WTC11 (cell line): Measurements from ENCODE around the gene CPD. TPM values are rescaled to one million over a fixed set of nuclear protein-coding genes. Genes with fewer than 3 reads are reported as not detected.

Experiments used
- ATAC-seq: fragments of 200-7000 bp; cut with Tn5 transposase; 2 replicates; pipeline ENCODE4 v1.10.0; 2021; ENCODE audit warnings: mild to moderate bottlenecking, moderate library complexity
- CTCF ChIA-PET: fragments of 300-600 bp; sonication (Branson Sonifier 250); formaldehyde crosslinking; loops from one replicate; lab custom pipeline; 2021; ENCODE audit warnings: antibody characterized with exemption; lab: Charles Lee
- POLR2A ChIA-PET: fragments of 350-600 bp; sonication (Branson Sonifier 250); formaldehyde crosslinking; loops from one replicate; lab custom pipeline; 2021; ENCODE audit warnings: antibody characterized with exemption; lab: Charles Lee
- DNase-seq: peaks from one replicate; pipeline ENCODE4 v3.0.0; 2021; ENCODE audit warnings: low spot score
- H3K27ac Mint-ChIP-seq: 2 replicates; pipeline ENCODE4 v1.8.0; 2021; ENCODE audit warnings: mixed read lengths
- H3K27me3 Mint-ChIP-seq: 2 replicates; pipeline ENCODE4 v1.8.0; 2021; ENCODE audit warnings: low read depth, mild to moderate bottlenecking, moderate library complexity, mixed read lengths
- H3K36me3 Mint-ChIP-seq: 2 replicates; pipeline ENCODE4 v1.8.0; 2021; ENCODE audit warnings: mixed read lengths
- H3K4me1 Mint-ChIP-seq: 2 replicates; pipeline ENCODE4 v1.8.0; 2022; ENCODE audit warnings: mixed read lengths
- H3K4me3 Mint-ChIP-seq: 2 replicates; pipeline ENCODE4 v1.8.0; 2021; ENCODE audit warnings: mild to moderate bottlenecking, moderate library complexity, mixed read lengths
- H3K9me3 Mint-ChIP-seq: 2 replicates; pipeline ENCODE4 v1.8.0; 2021; ENCODE audit warnings: mixed read lengths
- CREB1 ChIP-seq: sonication (generic); formaldehyde crosslinking; IDR thresholded peaks from 2 replicates; pipeline ENCODE4 v1.8.0; 2023; ENCODE audit warnings: mild to moderate bottlenecking, missing genetic modification reagents
- IRF2 ChIP-seq: sonication (generic); formaldehyde crosslinking; IDR thresholded peaks from 2 replicates; pipeline ENCODE4 v1.8.0; 2022; ENCODE audit warnings: low read depth, missing genetic modification reagents, borderline replicate concordance
- KAT7 ChIP-seq: sonication (generic); formaldehyde crosslinking; IDR thresholded peaks from 2 replicates; pipeline ENCODE4 v1.8.1; 2023; ENCODE audit warnings: missing genetic modification reagents, mild to moderate bottlenecking, borderline replicate concordance
- MYBL2 ChIP-seq: sonication (generic); formaldehyde crosslinking; IDR thresholded peaks from 2 replicates; pipeline ENCODE4 v1.8.1; 2023; ENCODE audit warnings: mild to moderate bottlenecking, moderate library complexity, missing genetic modification reagents
- PRRX2 ChIP-seq: fragments of 250-450 bp; sonication (Bioruptor Pico); IDR thresholded peaks from 2 replicates; pipeline ENCODE4 v1.8.0; 2021; ENCODE audit warnings: mild to moderate bottlenecking
- SP1 ChIP-seq: sonication (generic); formaldehyde crosslinking; conservative IDR thresholded peaks from 2 replicates; pipeline ENCODE4 v1.8.1; 2022; ENCODE audit warnings: missing genetic modification reagents
- TCF7 ChIP-seq: sonication (generic); formaldehyde crosslinking; IDR thresholded peaks from 2 replicates; pipeline ENCODE4 v1.8.0; 2022; ENCODE audit warnings: mild to moderate bottlenecking, low read depth, missing genetic modification reagents, moderate library complexity
- ZNF121 ChIP-seq: sonication (generic); formaldehyde crosslinking; IDR thresholded peaks from 2 replicates; pipeline ENCODE4 v1.8.0; 2023; ENCODE audit warnings: missing genetic modification reagents
- ZNF138 ChIP-seq: sonication (generic); formaldehyde crosslinking; conservative IDR thresholded peaks from 2 replicates; pipeline ENCODE4 v1.8.1; 2022; ENCODE audit warnings: mild to moderate bottlenecking, moderate library complexity, missing genetic modification reagents
- ZNF416 ChIP-seq: fragments of 250-450 bp; sonication (Bioruptor Pico); IDR thresholded peaks from 2 replicates; pipeline ENCODE4 v1.9.0; 2021; ENCODE audit warnings: mild to moderate bottlenecking, inconsistent platforms
- total RNA-seq: library from RNA; stranded (reverse); gene quantifications from 3 replicates; pipeline ENCODE4 v1.2.3, GENCODE V29; 2021
- TF ChIP-seq, protein P1 (sequence below): sonication (generic); formaldehyde crosslinking; IDR thresholded peaks from 2 replicates; pipeline ENCODE4 v1.8.1; 2023; ENCODE audit warnings: mild to moderate bottlenecking, moderate library complexity, missing genetic modification reagents
- TF ChIP-seq, protein P2 (sequence below): fragments of 250-450 bp; sonication (Bioruptor Pico); IDR thresholded peaks from 2 replicates; pipeline ENCODE4 v1.9.0; 2021; ENCODE audit warnings: mild to moderate bottlenecking
- TF ChIP-seq, protein P3 (sequence below): sonication (generic); formaldehyde crosslinking; IDR thresholded peaks from 2 replicates; pipeline ENCODE4 v1.8.0; 2022; ENCODE audit warnings: missing genetic modification reagents
- TF ChIP-seq, protein P4 (sequence below): fragments of 200-600 bp; IDR thresholded peaks from 2 replicates; pipeline ENCODE4 v1.8.0; 2022; ENCODE audit warnings: antibody characterized with exemption
- TF ChIP-seq, protein P5 (sequence below): fragments of 250-450 bp; sonication (Bioruptor Pico); IDR thresholded peaks from 2 replicates; pipeline ENCODE4 v2.1.2; 2022; ENCODE audit warnings: mild to moderate bottlenecking, moderate library complexity
- TF ChIP-seq, protein P6 (sequence below): sonication (generic); formaldehyde crosslinking; IDR thresholded peaks from 2 replicates; pipeline ENCODE4 v1.8.1; 2023; ENCODE audit warnings: mild to moderate bottlenecking, missing genetic modification reagents
- TF ChIP-seq, protein P7 (sequence below): sonication (generic); formaldehyde crosslinking; IDR thresholded peaks from 2 replicates; pipeline ENCODE4 v1.8.1; 2023; ENCODE audit warnings: mild to moderate bottlenecking, missing genetic modification reagents, moderate library complexity

CPD gene
- total RNA-seq, 1 experiment from 2014 or later, result 36.1 TPM

DNA sequence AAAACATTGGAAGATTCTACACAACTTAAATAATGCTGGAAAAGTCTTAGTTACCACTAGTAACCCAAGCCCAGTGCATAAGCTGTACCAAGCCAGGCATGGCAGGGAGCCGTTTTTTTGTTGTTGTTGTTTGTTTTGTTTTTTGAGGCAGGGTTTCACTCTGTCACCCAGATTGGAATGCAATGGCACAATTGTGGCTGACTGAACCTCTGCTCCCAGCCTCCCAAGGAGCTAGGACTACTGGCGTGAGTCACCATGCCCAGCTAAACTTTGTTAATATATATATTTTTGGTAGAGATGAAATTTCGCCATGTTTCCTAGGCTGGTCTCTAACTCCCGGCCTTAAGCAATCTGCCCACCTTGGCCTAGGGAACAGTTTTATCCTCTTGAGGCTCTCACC lies 44.3 kb upstream of the CPD start:
- TF ChIP-seq MYBL2 (no peak), CREB1 (CRISPR knock-in tag) (no peak), ZNF121 (CRISPR knock-in tag) (no peak), PRRX2 (no peak), IRF2 (CRISPR knock-in tag) (no peak), SP1 (CRISPR knock-in tag) (no peak), ZNF416 (CRISPR knock-in tag) (no peak), KAT7 (CRISPR knock-in tag) (no peak)
- TF ChIP-seq, protein P1, sequence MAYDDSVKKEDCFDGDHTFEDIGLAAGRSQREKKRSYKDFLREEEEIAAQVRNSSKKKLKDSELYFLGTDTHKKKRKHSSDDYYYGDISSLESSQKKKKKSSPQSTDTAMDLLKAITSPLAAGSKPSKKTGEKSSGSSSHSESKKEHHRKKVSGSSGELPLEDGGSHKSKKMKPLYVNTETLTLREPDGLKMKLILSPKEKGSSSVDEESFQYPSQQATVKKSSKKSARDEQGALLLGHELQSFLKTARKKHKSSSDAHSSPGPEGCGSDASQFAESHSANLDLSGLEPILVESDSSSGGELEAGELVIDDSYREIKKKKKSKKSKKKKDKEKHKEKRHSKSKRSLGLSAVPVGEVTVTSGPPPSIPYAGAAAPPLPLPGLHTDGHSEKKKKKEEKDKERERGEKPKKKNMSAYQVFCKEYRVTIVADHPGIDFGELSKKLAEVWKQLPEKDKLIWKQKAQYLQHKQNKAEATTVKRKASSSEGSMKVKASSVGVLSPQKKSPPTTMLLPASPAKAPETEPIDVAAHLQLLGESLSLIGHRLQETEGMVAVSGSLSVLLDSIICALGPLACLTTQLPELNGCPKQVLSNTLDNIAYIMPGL (CRISPR knock-in tag), result no peak
- TF ChIP-seq, protein P2, sequence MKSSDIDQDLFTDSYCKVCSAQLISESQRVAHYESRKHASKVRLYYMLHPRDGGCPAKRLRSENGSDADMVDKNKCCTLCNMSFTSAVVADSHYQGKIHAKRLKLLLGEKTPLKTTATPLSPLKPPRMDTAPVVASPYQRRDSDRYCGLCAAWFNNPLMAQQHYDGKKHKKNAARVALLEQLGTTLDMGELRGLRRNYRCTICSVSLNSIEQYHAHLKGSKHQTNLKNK (CRISPR knock-in tag), result no peak
- TF ChIP-seq, protein P3, sequence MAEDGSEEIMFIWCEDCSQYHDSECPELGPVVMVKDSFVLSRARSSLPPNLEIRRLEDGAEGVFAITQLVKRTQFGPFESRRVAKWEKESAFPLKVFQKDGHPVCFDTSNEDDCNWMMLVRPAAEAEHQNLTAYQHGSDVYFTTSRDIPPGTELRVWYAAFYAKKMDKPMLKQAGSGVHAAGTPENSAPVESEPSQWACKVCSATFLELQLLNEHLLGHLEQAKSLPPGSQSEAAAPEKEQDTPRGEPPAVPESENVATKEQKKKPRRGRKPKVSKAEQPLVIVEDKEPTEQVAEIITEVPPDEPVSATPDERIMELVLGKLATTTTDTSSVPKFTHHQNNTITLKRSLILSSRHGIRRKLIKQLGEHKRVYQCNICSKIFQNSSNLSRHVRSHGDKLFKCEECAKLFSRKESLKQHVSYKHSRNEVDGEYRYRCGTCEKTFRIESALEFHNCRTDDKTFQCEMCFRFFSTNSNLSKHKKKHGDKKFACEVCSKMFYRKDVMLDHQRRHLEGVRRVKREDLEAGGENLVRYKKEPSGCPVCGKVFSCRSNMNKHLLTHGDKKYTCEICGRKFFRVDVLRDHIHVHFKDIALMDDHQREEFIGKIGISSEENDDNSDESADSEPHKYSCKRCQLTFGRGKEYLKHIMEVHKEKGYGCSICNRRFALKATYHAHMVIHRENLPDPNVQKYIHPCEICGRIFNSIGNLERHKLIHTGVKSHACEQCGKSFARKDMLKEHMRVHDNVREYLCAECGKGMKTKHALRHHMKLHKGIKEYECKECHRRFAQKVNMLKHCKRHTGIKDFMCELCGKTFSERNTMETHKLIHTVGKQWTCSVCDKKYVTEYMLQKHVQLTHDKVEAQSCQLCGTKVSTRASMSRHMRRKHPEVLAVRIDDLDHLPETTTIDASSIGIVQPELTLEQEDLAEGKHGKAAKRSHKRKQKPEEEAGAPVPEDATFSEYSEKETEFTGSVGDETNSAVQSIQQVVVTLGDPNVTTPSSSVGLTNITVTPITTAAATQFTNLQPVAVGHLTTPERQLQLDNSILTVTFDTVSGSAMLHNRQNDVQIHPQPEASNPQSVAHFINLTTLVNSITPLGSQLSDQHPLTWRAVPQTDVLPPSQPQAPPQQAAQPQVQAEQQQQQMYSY, result no peak
- POLR2A ChIA-PET, result no interaction called here
- DNase-seq (no peak), ATAC-seq (no peak)
- H3K9me3 Mint-ChIP-seq, result peaks cover 10% of the 10 kb centered on the region
- H3K27ac Mint-ChIP-seq, result no peak overlapping the region
- H3K27me3 Mint-ChIP-seq, result peaks cover 25% of the 10 kb centered on the region
- CTCF ChIA-PET, result interaction anchor here (0.8 to 4.2 kb wide), 4 partner anchors 96 to 229 kb away, joined by 3 to 29 read pairs (median 3); partner anchors contain the start of gene GOSR1
- H3K36me3 Mint-ChIP-seq, result no peaks in the 10 kb centered on the region
- H3K4me3 Mint-ChIP-seq, result no peak overlapping the region
- no peaks in the 10 kb centered on the region for H3K4me1 Mint-ChIP-seq

DNA sequence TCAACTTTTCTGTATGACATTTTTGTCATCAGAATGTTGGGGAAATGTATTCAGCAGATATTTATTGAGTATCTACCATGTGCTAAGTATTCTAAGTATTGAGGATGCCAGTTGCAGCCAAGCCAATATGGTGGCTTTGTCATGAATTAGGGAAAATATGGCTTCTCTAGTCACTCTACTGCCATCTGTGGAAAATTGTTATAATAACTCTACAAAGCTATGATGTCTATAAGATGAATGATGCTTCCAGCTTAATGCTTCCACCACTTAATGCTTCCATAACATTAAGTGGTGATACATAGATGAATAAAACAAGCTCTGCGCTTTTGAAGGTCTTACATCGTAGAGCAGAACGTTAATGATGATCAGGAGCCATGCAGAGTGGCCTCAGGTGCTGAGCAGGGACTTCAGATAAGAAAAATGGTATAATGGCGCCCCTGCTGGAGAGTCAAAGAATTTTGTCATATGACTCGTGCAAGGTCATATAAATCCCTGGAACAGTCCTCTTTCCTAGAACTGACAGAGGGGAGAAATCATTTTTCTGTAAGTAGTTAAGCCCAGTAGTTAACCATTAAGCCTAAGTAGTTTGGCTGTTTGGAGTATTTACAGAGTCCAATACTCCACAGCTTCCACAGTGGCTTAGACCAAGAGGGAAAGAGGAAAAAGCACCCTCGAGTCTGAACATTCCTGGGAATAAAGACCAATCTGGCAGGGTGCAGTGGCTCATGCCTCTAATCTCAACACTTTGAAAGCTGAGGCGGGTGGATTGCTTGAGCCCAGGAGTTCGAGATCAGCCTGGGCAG lies 42.2 kb upstream of the CPD start:
- H3K27ac Mint-ChIP-seq, result no peak overlapping the region
- POLR2A ChIA-PET, result no interaction called here
- no peaks in the 10 kb centered on the region for H3K36me3 Mint-ChIP-seq
- peak; percentile 62 for DNase-seq
- CTCF ChIA-PET, result interaction anchor here (0.6 to 4.2 kb wide), 20 partner anchors 9 to 406 kb away, joined by 3 to 29 read pairs (median 4); partner anchors contain the start of genes BLMH and SSH2
- H3K27me3 Mint-ChIP-seq, result peaks cover 35% of the 10 kb centered on the region
- peaks cover 14% of the 10 kb centered on the region for H3K4me1 Mint-ChIP-seq
- TF ChIP-seq TCF7 (CRISPR knock-in tag) (no peak), MYBL2 (no peak), ZNF138 (CRISPR knock-in tag) (no peak)
- TF ChIP-seq, protein P4, sequence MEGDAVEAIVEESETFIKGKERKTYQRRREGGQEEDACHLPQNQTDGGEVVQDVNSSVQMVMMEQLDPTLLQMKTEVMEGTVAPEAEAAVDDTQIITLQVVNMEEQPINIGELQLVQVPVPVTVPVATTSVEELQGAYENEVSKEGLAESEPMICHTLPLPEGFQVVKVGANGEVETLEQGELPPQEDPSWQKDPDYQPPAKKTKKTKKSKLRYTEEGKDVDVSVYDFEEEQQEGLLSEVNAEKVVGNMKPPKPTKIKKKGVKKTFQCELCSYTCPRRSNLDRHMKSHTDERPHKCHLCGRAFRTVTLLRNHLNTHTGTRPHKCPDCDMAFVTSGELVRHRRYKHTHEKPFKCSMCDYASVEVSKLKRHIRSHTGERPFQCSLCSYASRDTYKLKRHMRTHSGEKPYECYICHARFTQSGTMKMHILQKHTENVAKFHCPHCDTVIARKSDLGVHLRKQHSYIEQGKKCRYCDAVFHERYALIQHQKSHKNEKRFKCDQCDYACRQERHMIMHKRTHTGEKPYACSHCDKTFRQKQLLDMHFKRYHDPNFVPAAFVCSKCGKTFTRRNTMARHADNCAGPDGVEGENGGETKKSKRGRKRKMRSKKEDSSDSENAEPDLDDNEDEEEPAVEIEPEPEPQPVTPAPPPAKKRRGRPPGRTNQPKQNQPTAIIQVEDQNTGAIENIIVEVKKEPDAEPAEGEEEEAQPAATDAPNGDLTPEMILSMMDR, result peak; percentile 70
- TF ChIP-seq, protein P5, sequence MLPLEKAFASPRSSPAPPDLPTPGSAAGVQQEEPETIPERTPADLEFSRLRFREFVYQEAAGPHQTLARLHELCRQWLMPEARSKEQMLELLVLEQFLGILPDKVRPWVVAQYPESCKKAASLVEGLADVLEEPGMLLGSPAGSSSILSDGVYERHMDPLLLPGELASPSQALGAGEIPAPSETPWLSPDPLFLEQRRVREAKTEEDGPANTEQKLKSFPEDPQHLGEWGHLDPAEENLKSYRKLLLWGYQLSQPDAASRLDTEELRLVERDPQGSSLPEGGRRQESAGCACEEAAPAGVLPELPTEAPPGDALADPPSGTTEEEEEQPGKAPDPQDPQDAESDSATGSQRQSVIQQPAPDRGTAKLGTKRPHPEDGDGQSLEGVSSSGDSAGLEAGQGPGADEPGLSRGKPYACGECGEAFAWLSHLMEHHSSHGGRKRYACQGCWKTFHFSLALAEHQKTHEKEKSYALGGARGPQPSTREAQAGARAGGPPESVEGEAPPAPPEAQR, result peak; percentile 53; the same call in 1 of the 2 replicates
- TF ChIP-seq, protein P6, sequence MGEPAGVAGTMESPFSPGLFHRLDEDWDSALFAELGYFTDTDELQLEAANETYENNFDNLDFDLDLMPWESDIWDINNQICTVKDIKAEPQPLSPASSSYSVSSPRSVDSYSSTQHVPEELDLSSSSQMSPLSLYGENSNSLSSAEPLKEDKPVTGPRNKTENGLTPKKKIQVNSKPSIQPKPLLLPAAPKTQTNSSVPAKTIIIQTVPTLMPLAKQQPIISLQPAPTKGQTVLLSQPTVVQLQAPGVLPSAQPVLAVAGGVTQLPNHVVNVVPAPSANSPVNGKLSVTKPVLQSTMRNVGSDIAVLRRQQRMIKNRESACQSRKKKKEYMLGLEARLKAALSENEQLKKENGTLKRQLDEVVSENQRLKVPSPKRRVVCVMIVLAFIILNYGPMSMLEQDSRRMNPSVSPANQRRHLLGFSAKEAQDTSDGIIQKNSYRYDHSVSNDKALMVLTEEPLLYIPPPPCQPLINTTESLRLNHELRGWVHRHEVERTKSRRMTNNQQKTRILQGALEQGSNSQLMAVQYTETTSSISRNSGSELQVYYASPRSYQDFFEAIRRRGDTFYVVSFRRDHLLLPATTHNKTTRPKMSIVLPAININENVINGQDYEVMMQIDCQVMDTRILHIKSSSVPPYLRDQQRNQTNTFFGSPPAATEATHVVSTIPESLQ (CRISPR knock-in tag), result no peak
- TF ChIP-seq, protein P7, sequence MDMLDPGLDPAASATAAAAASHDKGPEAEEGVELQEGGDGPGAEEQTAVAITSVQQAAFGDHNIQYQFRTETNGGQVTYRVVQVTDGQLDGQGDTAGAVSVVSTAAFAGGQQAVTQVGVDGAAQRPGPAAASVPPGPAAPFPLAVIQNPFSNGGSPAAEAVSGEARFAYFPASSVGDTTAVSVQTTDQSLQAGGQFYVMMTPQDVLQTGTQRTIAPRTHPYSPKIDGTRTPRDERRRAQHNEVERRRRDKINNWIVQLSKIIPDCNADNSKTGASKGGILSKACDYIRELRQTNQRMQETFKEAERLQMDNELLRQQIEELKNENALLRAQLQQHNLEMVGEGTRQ (CRISPR knock-in tag), result 0 out of 2 replicates have a peak, but pooled peaks have one; percentile 29
- ATAC-seq, result peak; percentile 46
- H3K4me3 Mint-ChIP-seq, result no peak overlapping the region
- H3K9me3 Mint-ChIP-seq, result peaks cover 10% of the 10 kb centered on the region
